Measurements from ENCODE around the gene TMEM108.

DNA sequence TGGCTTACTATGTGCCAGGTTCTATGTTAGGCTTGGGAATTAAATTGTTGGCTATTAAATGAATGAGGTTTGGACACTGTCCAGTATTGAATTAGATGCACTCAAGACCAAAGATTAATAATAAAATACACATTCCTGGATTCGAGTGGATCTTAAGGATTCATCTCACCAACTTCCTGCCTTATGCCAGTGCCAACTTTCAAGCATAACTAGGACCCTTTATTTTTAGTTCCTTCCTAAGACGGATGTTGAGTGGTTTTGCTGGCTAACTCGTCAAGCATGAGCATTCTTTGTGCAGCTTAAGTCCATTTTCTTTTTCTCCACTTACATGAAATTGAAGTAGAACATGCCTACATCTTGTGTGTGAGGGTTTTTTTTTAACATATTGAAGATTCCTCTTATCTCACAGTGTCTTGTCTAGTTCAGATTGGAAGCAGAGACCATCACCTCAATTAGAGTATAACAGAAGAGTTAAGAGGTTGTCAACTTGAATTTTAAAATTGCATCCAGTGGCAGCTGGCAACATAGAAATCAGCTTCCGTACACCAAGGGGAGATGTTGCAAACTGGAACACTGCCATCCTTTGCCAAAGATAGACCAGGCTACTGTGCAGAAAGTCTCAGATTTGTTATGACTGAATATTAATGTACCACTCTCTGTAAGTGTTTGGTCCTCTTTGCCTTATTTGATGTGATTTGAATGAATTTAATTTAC lies 255.4 kb downstream of the TMEM108 start:
- TF ChIP-seq, protein P1, sequence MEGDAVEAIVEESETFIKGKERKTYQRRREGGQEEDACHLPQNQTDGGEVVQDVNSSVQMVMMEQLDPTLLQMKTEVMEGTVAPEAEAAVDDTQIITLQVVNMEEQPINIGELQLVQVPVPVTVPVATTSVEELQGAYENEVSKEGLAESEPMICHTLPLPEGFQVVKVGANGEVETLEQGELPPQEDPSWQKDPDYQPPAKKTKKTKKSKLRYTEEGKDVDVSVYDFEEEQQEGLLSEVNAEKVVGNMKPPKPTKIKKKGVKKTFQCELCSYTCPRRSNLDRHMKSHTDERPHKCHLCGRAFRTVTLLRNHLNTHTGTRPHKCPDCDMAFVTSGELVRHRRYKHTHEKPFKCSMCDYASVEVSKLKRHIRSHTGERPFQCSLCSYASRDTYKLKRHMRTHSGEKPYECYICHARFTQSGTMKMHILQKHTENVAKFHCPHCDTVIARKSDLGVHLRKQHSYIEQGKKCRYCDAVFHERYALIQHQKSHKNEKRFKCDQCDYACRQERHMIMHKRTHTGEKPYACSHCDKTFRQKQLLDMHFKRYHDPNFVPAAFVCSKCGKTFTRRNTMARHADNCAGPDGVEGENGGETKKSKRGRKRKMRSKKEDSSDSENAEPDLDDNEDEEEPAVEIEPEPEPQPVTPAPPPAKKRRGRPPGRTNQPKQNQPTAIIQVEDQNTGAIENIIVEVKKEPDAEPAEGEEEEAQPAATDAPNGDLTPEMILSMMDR (IDR thresholded peaks at IDR 0.05), result no peak
- TF ChIP-seq EP300 (IDR thresholded peaks at IDR 0.05), result no peak
- TF ChIP-seq POLR2A (IDR thresholded peaks at IDR 0.05), result no peak
- TF ChIP-seq POLR2AphosphoS5 (IDR thresholded peaks at IDR 0.05), result no peak
